HG02759 (cell line): ENCODE measurements around the gene ATAD3B.
"Not testable (repeated sequence)": the region's sequence is repeated elsewhere in the genome, so short reads cannot be mapped to it uniquely, and the experiment has no call there.

Experiments used
- ATAC-seq: cut with Tn5 transposase; IDR thresholded peaks from one replicate; pipeline ENCODE4 v1.9.1; 2021; ENCODE audit warnings: mild to moderate bottlenecking, moderate library complexity; ENCODE audit not compliant: unreplicated experiment

ATAD3B gene

GRCh38 chr1:1529936-1530335 is 58.4 kb downstream of the ATAD3B start:
- no peak for ATAC-seq

- no peak for ATAC-seq
These were observed 60.4 kb downstream of the ATAD3B start for GRCh38 chr1:1531947-1532346.

GRCh38 chr1:1533176-1533893 is 61.8 kb downstream of the ATAD3B start:
- ATAC-seq, result not testable (repeated sequence)

- ATAC-seq, result not testable (repeated sequence)
These were observed 62.3 kb downstream of the ATAD3B start for GRCh38 chr1:1533894-1534291.

- ATAC-seq, result no peak
These were observed 63.0 kb downstream of the ATAD3B start for GRCh38 chr1:1534401-1535154.

GRCh38 chr1:1535201-1536018 is 63.8 kb downstream of the ATAD3B start:
- ATAC-seq, result no peak

- no peak for ATAC-seq
These were observed 64.7 kb downstream of the ATAD3B start for GRCh38 chr1:1536019-1536937.

- no peak for ATAC-seq
These were observed 65.5 kb downstream of the ATAD3B start for GRCh38 chr1:1536938-1537546.

GRCh38 chr1:1537626-1538250 is 66.2 kb downstream of the ATAD3B start:
- ATAC-seq, result no peak

GRCh38 chr1:1538334-1538733 is 66.8 kb downstream of the ATAD3B start:
- ATAC-seq, result no peak

- ATAC-seq, result no peak
These were observed 67.4 kb downstream of the ATAD3B start for GRCh38 chr1:1538989-1539309.

GRCh38 chr1:1539310-1540089 is 67.9 kb downstream of the ATAD3B start:
- no peak for ATAC-seq

- ATAC-seq, result no peak
These were observed 68.7 kb downstream of the ATAD3B start, which contains the start of gene TMEM240 for GRCh38 chr1:1540090-1540817. Gene TMEM240 (minus strand): TSS chr1:1540624. CDS start chr1:1540346, 278 bp downstream.

- ATAC-seq, result no peak
These were observed 69.5 kb downstream of the ATAD3B start for GRCh38 chr1:1540818-1541628.

- ATAC-seq, result no peak
These were observed 70.6 kb downstream of the ATAD3B start for GRCh38 chr1:1541956-1542765.
